Measurements from ENCODE around the gene EIF2B1.
A peak's percentile ranks its signal among the peaks of the same experiment; 100 is the strongest.

The EIF2B1 gene

DNA sequence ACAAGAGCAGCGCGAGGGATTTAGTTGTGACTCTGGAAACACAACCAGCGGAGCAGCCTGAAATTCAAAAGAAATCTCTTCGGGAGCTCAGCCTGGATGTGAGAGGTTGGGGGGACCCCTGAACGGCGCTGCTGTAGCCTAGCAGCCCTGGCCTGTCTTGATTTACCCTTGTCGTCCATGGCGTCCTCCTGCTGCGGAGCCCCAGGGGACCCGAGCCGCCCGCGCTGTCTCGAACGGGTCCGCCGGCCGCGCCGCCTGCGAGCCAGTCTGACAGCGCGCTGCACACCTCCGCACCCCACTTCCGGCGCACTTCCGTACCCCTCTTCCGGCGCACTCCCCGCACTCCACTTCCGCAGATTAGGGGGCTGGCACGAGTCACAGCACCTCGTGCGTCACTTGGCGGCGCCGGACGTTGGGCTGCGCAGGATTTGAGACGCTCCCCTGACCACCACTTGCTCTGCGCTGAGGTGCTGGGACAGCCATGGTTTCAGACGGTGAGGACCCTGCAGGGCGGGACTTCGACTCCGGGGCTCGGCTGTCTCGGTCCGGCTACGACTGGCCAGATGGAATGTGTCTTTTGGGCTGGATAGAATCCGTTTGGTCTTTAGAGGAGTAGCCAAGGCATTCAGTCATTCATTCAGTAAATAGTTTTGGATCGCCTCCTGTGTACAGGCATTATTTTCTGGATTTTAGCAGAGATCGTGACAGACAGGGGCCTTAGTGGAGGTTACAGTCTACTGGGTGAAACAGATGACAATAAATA lies at the start of gene EIF2B1, which contains the start of gene GTF2H3:
EIF2B1 (minus strand) TSS at position 308 of the 763 bp plus-strand sequence; CDS start at position 179, 129 bp downstream.
GTF2H3 (plus strand) TSS at position 451 of the 763 bp plus-strand sequence; CDS start at position 482, 31 bp downstream.
- DNase-seq (ENCODE audit: low read depth, low spot score): peak; percentile 87

DNA sequence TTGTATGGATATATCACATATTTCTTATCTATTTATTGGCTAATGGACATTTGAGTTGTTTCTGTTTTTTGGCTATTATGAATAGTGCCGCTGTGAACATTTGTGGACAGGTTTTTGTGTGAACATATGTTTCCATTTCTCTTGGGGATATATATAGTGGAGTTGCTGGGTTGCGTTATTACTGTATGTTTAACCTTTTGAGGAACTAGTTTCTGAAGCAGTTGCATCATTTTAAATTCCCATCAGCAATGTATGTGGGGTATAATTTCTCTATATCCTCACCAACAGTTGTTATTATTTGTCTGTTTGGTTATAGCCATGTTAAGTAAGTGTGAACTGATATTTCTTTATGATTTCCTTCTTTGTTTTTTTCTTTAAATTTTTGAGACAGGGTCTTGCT lies 48.1 kb upstream of the EIF2B1 start:
- DNase-seq (ENCODE audit: low read depth, low spot score): no peak

DNA sequence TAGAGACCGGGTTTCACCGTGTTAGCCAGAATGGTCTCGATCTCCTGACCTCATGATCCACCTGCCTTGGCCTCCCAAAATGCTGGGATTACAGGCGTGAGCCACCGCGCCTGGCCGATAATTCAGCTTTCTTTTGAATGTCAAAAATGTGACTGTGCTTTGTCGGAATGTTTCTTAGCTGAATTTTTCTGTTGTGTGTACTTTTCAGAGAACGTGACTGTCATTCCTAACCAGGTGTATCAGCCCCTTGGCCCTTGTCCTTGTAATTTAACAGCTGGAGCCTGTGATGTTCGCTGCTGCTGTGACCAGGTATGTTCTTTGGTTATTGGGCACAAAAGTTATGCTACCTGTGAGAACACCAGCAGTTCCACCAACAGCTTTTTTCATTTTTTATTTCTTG lies 45.5 kb upstream of the EIF2B1 start:
- no peak for DNase-seq (ENCODE audit: low read depth, low spot score)

DNA sequence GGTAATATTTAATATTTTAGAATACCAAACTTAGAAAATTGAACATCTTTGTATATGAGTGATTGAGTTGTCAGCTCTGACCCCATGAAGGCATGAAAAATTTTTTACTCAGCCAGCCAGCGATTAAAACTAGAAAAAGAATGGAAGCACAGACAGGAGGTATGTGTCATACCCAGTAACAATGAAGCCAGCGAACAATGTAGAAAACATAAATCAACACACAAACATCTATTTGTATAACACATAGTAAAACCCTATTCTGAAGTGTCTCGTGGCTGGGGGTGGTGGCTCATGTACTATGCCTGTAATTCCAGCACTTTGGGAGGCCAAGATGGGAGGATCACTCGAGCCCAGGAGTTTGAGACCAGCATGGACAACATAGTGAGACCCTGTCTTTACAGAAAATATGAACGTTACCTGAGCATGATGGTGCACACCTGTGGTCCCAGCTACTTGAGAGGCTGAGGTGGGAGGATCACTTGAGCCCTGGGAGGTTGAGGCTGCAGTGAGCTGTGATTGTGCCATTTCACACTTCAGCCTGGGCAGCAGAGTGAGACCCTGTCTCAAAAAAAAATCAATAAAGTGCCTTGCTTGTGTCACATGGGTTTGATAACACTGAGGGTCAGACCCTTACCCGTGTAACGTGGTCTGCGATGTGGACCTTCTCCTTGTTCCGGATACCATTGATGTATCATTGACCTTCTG lies 43.3 kb upstream of the EIF2B1 start:
- DNase-seq (ENCODE audit: low read depth, low spot score): no peak

DNA sequence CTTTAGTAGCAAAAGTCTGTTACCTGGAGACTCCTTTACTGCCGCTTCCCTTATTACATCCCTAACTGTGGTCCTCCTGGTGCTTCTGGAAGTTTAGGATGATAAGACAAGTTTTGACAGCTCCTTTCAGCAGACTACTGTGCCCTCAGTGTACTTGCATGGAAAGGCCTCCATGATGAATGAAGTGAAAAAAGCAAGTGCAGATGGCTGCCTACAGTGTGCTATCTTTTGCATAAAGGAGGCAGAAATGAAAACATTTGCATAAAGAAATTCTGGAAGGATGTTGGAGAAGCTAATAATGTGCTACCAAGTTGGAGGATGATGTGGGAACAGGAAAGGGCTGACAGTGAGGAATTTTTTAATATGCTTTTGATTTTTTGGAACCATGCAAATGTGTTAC lies 42.0 kb upstream of the EIF2B1 start:
- DNase-seq (ENCODE audit: low read depth, low spot score): no peak

DNA sequence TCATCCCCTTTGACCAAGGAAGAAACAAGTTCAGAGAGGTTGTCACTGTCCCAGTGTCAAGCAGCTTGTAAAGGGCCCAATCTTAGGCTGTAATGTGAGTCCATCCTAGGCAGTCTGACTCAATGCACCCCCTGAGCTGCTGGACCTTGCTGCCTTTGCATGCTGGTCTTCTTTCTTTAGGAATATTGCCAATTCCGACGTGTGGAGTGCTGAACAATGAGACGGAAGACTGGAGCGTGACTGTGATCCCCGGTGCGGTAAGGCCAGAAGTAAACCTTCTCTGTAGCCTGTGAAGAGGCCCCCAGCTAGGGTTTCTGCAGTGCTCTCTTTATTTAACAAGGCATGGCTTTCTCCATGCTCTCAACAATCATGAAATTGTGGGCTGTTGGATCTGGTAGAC lies 38.4 kb upstream of the EIF2B1 start:
- no peak for DNase-seq (ENCODE audit: low read depth, low spot score)

DNA sequence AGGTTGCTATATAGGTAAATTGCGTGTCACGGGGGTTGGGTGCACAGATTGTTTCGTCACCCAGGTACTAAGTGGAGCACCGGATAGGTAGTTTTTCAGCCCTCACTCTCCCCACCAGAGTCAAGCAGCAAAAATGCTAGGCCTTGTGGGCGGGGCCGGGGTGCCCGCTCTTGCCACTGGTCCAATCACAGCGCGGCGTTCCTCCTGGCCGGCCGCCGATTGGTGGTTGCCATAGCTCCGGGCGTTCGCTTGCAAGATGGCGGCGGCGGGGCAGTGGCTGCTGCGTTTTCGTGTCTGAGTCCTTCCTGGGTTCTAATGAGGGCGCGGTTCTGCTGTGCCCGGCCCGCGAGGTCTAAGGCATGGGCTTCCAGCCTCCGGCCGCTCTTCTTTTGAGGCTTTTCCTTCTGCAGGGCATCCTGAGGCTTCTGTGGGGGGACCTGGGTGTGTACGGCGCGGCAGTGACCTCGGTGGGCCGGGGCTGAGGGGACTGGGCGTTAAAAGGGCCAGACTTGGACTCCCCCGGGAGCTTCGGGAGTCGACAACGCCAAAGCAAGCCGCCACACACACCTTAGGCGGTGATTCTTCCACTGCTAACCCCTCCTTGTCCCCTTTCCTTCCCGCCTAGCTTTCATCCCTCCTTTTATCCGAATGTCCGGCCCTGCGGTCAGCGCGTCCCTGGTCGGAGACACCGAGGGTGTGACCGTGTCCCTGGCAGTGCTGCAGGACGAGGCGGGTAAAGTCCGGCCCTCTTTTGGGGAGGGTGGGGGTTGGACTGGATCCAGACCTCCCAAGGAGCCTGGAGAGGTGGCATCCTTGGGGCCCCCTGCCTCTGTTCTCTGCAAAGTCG lies 37.6 kb upstream of the EIF2B1 start, which contains the start of gene TCTN2:
TCTN2 (plus strand) TSS at position 232 of the 847 bp plus-strand sequence; CDS start at position 360, 128 bp downstream.
- peak; percentile 60 for DNase-seq (ENCODE audit: low read depth, low spot score)

DNA sequence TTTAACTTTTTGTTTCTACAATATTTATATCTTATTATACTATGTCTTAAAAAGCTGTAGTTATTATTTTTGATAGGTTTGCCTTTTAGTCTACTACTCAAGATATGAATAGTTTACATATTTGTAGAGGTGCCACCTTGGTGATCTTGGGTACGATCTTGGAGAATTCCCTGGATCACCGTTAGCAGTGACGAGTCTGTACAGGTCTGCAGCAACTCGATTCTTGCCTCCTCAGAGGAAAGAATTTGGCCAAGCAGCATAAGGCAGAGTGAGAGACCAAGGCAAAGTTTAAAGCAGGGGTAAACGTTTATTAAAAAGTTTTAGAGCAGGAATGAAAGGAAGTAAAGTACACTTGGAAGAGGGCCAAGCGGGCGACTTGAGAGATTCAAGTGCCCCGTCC lies 34.3 kb upstream of the EIF2B1 start:
- no peak for DNase-seq (ENCODE audit: low read depth, low spot score)

DNA sequence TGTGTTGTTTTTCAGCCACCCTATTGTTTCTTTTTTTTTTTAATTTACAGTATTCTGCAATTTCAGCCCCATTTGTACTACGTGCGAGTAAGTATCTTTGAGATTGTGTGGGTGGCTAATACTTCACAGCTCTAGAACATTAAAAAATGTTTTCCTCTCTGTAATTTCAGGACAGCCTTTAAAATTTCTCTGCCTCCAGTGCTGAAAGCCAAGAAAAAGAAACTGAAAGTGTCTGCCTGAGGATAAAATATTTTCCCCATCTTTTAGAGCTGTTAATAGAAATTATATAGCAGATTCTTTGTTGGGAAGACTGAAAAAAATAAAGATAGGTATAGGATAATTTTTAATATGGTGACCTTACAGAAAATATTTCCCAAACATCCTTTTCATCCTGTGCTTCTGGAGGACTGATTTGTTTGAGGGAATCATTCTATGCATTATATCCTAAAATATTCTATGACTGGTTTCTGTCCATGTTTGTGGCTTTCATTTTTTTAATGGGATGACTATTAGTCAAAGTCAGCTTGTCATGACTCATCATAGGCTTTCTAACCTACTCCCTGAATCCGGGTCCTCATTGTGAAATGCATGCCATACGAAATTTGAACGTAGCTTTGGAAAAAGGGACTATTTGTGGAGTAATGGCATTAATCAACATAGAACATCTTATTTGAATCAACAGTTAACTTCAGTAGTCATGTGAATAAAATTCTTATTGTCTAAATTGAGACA lies 26.7 kb upstream of the EIF2B1 start:
- DNase-seq (ENCODE audit: low read depth, low spot score): peak; percentile 3

DNA sequence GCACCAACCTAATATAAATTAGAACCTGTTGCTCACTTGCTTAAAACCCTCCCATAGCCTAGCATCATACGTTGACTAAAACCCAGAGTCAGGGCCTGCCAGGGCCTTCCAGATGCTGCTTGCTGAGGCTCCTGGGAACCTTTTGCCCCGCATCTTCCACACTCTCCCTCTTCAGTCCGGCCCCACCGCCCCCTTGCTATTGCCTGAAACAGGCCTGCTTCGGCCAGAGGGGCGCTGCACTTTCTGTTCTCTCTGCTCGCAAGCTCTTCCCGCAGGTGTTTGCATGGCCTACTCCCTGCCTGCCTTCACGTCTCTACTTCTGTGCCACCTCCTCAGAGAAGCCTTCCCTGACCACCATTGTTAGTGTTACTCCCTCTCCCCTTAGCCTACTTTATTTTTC lies 23.7 kb upstream of the EIF2B1 start:
- no peak for DNase-seq (ENCODE audit: low read depth, low spot score)

DNA sequence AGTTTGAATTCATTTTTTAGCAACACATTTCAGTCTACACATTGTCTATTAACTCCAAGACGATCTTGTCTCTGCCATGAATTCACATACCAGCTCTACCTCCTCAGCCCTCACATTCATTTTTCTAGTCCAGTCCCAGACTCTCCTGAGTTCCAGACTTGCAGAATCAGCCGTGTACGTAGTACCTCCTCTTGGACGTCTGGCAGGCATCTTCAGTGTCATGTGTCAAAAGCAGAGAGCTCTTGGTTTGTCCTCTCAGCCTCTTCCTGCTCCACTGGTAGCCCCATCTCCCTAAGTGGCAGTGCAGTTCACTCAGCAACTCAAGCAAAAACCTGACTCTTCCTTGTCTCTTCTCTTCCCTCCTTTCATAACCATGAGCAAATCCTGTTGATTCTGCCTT lies 22.9 kb upstream of the EIF2B1 start:
- no peak for DNase-seq (ENCODE audit: low read depth, low spot score)

DNA sequence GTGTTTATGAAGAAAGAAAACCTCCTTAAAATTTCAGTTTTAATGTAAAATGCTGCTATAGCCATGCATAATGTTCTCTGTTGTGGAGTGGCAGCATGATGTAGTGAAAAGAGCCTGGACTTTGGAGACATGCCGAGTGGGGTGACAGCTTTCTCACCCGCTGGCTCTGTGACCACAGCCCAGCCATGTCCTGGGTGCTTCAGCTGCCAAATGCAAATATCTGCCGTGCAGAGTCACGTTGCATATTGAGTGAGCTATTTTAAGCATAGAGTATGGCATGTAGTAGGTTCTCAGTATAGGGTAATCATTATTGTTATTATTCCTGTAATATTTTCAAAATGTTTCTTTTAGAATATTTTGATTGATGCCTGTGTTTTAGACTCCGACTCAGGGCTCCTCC lies 21.9 kb upstream of the EIF2B1 start:
- DNase-seq (ENCODE audit: low read depth, low spot score): no peak

DNA sequence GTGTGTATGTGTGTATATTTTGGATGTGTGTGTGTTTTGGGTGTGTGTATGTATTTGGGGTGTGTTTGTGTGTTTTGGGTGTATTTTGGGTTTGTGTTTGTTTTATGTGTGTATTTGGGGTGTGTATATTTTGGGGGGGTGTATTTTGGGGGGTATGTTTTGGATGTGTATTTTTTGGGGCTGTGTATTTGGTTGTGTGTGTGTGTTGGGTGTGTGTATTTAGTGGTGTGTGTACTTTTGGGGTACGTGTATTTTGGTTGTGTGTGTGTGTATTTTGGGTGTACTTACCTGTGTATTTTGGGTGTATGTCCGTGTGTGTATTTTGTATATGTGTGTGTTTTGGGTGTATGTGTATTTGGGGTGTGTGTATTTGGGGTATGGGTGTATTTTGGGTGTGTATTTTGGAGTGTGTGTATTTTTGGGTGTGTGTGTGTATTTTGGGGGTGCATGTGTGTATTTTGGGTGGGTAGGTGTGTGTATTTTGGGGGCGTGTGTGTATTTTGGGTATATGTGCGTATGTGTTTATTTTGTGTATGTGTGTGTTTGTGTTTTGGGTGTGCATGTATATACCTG lies 20.7 kb upstream of the EIF2B1 start:
- DNase-seq (ENCODE audit: low read depth, low spot score): no peak

DNA sequence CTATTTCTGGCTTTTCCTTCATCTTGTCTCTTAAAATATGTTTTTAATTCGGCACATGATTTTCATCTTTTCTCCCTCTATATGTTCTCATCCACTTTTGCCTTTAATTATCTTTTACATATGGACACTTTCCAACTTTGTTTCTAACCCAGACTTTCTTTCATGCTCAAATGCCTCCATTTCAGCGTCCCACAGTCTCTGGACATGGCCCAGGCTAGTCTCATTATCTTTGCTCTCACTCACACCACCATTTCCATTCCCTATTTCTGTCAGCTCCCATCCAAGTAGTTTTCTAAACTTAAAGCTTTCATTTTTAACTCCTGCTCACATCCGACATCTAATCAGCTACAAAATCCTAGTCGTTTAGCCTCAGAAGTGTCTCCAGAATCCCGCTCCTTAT lies 14.9 kb upstream of the EIF2B1 start:
- no peak for DNase-seq (ENCODE audit: low read depth, low spot score)

DNA sequence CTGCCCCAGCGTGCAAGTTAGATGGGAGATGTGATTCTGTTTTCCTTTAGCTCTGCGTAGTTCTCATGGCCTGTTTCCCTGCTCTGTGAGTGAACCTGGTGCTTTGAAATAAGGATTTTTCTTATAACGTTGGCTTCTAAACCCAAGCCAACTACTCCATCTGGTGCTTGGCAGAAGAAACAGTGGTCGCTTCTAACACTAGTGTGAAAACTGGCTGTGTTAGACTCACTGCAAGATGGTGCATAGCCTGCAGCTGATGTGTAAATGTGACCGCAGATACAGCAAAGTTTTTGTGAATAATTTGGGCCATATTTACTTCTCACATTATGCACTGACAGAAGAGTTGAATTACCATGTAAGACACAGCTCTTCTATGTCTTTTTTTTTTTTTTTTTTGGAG lies 12.4 kb upstream of the EIF2B1 start:
- DNase-seq (ENCODE audit: low read depth, low spot score): no peak

DNA sequence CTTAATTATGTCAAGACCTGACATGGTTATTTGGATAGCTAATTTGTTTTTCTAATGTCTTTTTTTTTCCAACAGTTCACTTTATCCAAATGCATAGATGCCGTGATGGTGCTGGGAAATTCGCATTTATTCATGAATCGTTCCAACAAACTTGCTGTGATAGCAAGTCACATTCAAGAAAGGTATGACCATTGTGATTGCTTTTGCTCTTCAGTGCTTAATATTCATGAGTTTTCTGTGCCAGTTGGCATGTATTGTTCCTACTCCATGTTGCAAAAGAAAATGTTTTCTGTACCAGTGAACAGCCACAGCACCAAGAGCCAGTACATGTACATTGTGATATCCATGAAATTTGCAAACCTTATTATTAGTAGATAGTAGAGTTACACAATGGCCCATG lies 11.9 kb upstream of the EIF2B1 start:
- DNase-seq (ENCODE audit: low read depth, low spot score): no peak

DNA sequence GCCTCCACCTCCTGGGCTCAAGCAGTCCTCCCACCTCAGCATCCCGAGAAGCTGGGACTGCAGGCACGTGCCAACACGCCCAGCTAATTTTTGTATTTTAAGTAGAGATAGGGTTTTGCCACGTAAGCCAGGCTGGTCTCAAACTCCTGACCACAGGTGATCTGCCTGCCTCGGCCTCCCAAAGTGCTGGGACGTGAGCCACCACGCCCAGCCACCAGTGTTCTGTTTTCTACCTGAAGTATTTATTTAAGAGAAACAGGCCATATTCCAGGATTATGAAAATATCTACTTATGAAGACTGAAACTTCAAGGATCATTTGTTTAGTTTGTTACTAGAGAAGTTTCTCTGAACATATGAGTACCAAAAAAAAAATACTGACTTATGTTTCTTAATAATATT lies 10.4 kb upstream of the EIF2B1 start:
- no peak for DNase-seq (ENCODE audit: low read depth, low spot score)

DNA sequence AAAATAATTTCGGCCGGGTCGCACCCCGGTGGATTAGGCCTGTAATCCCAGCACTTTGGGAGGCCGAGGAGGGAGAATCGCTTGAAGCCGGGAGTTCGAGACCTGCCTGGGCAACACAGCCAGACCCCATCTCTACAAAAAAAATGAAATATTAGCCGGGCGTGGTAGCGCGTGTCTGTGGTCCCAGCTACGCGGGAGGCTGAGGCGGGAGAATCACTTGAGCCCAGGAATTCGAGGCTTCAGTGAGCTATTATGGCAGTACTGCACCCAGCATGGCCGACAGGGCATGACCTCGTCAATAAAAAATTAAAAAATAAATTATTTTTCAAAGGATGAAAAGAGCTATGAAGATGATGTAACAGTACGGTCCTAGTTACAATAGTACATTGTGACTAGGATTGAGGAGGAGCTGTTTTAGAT lies 666 bp upstream of the EIF2B1 start:
- no peak for DNase-seq (ENCODE audit: low read depth, low spot score)

DNA sequence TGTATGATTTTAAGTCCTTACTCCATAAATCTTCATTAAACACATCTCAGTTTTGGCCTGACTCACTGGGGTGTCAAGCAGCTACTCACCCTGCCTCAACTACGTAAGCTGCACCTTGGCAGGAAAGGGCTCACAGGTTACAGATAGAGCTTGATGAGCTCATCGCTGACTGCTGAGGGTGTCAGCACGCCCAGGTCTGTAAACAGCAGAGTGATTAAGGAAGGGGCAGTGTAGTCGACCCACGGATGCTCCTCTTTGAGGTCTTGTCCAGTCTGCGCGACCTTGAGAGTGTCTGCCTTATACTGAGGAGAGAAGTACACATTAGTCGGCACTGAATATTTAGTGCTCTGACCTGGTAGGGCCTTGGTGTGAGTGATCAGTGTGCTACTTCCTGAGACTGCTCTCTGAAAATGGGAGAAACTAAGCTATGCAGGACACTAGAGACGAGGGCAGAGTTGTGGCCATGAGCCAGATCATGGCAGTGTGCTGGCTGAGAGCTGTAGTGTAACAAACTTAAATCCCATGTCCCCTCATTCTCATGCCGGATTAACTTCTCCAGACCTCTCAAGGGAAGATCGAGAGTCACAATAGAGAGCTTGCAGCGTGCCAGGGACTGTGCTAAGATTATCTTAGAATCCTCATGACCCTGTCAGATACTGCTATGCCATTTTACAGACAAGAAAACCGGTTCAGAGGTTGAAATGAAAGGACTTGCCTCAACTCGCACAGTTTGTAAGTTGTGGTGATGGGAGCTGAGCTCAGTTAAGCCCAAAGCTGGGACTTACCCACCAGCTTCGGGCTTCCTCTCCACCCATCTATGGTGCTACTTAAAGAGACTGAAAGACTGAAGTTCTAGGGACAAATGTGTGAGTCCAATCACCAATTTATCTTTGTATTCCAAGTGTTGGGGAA lies 11.6 kb downstream of the EIF2B1 start:
- DNase-seq (ENCODE audit: low read depth, low spot score): no peak

DNA sequence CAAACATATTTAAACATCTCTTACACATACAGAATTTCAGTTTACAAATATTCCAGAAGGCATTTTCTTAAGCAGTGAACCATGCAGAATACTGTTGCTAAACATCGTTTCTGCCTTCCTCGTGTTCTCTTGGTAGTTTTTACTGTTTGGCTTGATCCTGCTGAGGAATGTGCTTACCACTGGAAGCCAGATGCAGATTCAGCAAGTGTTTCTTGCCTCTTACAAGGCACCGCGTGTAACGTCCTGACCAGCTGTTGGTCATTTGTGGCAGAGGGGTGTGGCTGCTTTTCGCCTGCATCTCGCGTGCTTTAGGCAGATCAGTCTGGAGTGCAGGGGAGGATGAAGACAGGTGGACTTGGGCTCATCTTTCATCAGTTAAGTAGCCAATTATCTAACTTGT lies 12.4 kb downstream of the EIF2B1 start:
- DNase-seq (ENCODE audit: low read depth, low spot score): no peak
